PFSK-1 (cell line): ENCODE results near the gene ERCC6. TPM values are rescaled to one million over a fixed set of nuclear protein-coding genes. Genes with fewer than 3 reads are reported as not detected.

Source experiments
- FOXP2 ChIP-seq: optimal IDR thresholded peaks from 2 replicates; pipeline ENCODE3; 2011; ENCODE audit warnings: borderline replicate concordance, control low read depth, inconsistent platforms; ENCODE audit not compliant: insufficient read depth; ENCODE audit errors: extremely low read length, extremely low read depth
- POLR2AphosphoS5 ChIP-seq: IDR thresholded peaks from 2 replicates; pipeline ENCODE4 v1.6.1; 2012; ENCODE audit warnings: low read depth, mild to moderate bottlenecking, control low read depth, low read length, moderate library complexity
- REST ChIP-seq, 2 experiments: IDR thresholded peaks; 2 replicates each; pipeline versions ENCODE4 v1.6.1 to v1.8.0; 2011 to 2012; ENCODE audit warnings: low read depth in 2 of 2, low read length in 2 of 2, control low read depth in 1 of 2, inconsistent platforms in 1 of 2, mild to moderate bottlenecking in 1 of 2, moderate library complexity in 1 of 2; ENCODE audit not compliant: insufficient read depth in 1 of 2
- SIN3A ChIP-seq: IDR thresholded peaks from 2 replicates; pipeline ENCODE4 v1.6.1; 2012; ENCODE audit warnings: mild to moderate bottlenecking, low read length, moderate library complexity, borderline replicate concordance; ENCODE audit not compliant: insufficient read depth
- TAF1 ChIP-seq: IDR thresholded peaks from 2 replicates; pipeline ENCODE4 v1.6.1; 2012; ENCODE audit warnings: low read length, control low read depth, borderline replicate concordance; ENCODE audit not compliant: insufficient read depth
- polyA plus RNA-seq: library from polyadenylated mRNA; unstranded; fragments of >200 nt; gene quantifications from one replicate; pipeline ENCODE4 v1.2.1, GENCODE V29; 2012; ENCODE audit warnings: low read depth, missing spikeins; ENCODE audit not compliant: insufficient read length

Gene ERCC6
- 4.6 TPM for polyA plus RNA-seq

GRCh38 chr10:49538381-49539319 lies at the start of gene ERCC6:
TSS of gene ERCC6 (minus strand) at chr10:49539121.
- TF ChIP-seq SIN3A, result peak; percentile 81; the same call in 1 of the 2 replicates
- TF ChIP-seq POLR2AphosphoS5, result peak; percentile 63
- no peak for TF ChIP-seq FOXP2
- TF ChIP-seq TAF1, result peak; percentile 40; the same call in 1 of the 2 replicates

GRCh38 chr10:49587981-49588380 lies 49.1 kb upstream of the ERCC6 start:
- TF ChIP-seq SIN3A (no peak), REST (IDR thresholded peaks at IDR 0.05; ENCODE audit: insufficient read depth in 1 of 2, low read depth in 2 of 2, low read length in 2 of 2) (no peak), TAF1 (no peak), POLR2AphosphoS5 (no peak), FOXP2 (no peak)

GRCh38 chr10:49585387-49585786 lies 46.5 kb upstream of the ERCC6 start:
- no peak for TF ChIP-seq REST (IDR thresholded peaks at IDR 0.05; ENCODE audit: insufficient read depth in 1 of 2, low read depth in 2 of 2, low read length in 2 of 2)
- TF ChIP-seq TAF1, result no peak
- no peak for TF ChIP-seq POLR2AphosphoS5
- no peak for TF ChIP-seq FOXP2
- no peak for TF ChIP-seq SIN3A

- TF ChIP-seq FOXP2, result no peak
- no peak for TF ChIP-seq TAF1
- TF ChIP-seq REST (IDR thresholded peaks at IDR 0.05; ENCODE audit: insufficient read depth in 1 of 2, low read depth in 2 of 2, low read length in 2 of 2), result no peak
- TF ChIP-seq POLR2AphosphoS5, result no peak
- no peak for TF ChIP-seq SIN3A
Observed at GRCh38 chr10:49579621-49580020, 40.7 kb upstream of the ERCC6 start.

GRCh38 chr10:49578392-49578791 lies 39.5 kb upstream of the ERCC6 start:
- TF ChIP-seq SIN3A (no peak), FOXP2 (no peak), POLR2AphosphoS5 (no peak), TAF1 (no peak), REST (IDR thresholded peaks at IDR 0.05; ENCODE audit: insufficient read depth in 1 of 2, low read depth in 2 of 2, low read length in 2 of 2) (no peak)
